DMS79 treated with DMSO at 0.1 percent for 48 hours (cell line): ENCODE measurements around the gene TCF4.

Experiments
- DNase-seq: peaks from one replicate; lab custom pipeline; 2025; lab: John Stamatoyannopoulos, UW

Gene TCF4

DNA sequence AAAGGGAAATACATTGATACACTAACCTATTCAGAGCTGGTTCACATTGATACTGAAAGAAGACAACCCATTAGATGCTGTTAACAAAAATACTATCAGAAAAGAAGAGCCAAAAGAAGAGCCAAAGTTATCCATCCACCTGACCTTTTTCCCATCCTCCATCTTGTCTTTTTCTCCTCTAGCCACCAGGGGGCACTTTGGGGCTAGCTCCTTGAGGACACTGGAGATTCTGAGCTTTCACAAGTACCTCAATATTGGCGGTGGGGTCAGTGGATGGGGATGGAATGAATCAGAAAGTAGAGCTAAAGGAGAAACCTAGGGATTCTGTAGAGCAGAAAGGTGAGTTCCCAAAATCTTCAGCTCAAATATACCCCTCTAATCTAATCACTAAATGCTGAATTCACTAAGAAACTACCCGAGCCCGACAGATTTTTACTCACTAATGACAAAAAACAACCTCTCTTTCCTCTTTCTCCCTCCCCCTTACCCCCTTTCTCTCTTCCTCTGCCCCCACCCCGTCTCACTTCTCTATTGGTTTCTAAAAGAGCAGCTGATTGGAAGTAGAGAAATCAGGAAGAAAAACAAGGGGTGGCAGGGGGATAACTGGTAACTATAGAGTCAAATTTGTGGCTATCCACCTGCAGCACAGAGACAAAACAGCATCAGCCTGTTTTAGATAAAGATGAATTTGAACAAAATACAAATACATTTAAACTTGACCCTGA is 203.3 kb downstream of the TCF4 start:
- DNase-seq = no peak

- DNase-seq = no peak
Observed at GRCh38 chr18:55384115-55384514, 203.9 kb downstream of the TCF4 start.

- DNase-seq = no peak
Observed at GRCh38 chr18:55382277-55382805, 205.7 kb downstream of the TCF4 start.

GRCh38 chr18:55381277-55381676 is 206.7 kb downstream of the TCF4 start:
- DNase-seq = no peak

- no peak for DNase-seq
Observed at GRCh38 chr18:55380589-55380988, 207.4 kb downstream of the TCF4 start.

DNA sequence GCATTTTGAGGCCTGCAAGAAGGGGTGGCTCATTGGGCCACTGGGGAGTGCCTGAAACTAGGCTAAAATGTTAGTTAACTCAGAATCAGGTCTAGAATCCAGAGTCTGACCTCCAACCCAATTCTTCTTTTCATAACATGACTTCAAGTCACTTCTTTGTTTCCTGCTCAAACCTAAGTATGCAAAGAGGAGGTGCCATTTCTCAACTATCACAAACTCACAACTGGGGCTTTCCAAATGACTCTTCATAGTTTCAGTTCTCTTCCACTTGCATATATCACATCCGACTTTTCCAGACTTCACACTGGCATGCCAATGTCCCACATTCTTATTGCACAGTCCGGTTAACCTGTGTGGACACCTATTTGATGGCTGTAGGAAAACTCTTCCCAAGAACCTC is 211.6 kb downstream of the TCF4 start:
- no peak for DNase-seq

- no peak for DNase-seq
Observed at GRCh38 chr18:55375930-55376329, 212.1 kb downstream of the TCF4 start.

DNA sequence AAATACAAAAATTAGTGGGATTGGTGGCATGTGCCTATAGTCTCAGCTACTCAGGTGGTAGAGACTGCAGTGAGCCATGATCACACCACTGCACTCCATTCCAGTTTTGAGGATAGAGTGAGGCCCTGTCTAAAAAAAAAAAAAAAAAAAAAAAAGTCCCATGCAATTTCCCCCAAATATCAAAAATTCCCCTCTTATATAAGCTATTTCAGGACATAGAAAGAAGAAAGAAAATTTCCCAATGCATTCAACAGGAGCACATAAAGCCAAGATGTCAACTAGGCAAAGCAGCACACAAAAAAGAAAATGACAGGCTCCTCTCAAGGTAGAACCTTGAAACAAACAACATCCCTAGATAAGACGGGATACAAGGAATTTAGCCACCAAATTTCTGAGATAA is 213.3 kb downstream of the TCF4 start:
- DNase-seq = no peak

GRCh38 chr18:55372209-55372608 is 215.8 kb downstream of the TCF4 start:
- no peak for DNase-seq

- no peak for DNase-seq
Observed at GRCh38 chr18:55370936-55371335, 217.1 kb downstream of the TCF4 start.

GRCh38 chr18:55369346-55369745 is 218.6 kb downstream of the TCF4 start:
- no peak for DNase-seq

DNA sequence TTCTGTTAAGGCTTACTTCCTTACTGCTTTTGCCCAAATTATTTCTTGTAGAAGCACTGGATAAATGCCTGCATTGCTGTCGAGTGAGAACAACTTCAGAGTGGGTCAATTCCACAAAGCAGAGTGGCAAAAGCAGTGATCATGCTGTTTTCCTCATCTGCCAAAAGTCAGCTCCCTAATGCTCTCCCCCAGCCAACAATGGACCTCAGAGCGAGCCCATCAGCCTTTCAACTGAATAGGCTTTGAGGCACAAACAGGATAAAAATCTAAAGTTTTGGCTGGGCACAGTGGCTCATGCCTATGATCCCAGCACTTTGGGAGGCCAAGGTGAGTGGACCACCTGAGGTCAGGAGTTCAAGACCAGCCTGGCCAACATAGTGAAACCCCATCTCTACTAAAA is 222.7 kb downstream of the TCF4 start:
- no peak for DNase-seq

DNA sequence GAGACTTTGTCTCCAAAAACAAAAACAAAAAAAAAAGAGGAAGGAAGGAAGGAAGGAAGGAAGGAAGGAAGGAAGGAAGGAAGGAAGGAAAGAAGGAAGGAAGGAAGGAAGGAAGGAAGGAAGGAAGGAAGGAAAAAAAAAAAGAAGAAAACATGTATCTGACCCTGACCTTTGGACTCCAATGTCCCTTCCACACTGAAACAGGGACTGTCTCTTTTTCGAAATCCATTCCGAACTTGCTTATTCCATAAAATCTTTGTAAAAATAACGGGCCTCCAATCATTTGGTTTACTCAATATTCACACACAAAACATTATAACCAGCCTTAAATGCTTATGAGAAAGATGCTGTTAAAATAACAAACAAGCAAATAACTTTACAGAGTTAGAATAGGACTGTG is 225.7 kb downstream of the TCF4 start:
- no peak for DNase-seq

DNA sequence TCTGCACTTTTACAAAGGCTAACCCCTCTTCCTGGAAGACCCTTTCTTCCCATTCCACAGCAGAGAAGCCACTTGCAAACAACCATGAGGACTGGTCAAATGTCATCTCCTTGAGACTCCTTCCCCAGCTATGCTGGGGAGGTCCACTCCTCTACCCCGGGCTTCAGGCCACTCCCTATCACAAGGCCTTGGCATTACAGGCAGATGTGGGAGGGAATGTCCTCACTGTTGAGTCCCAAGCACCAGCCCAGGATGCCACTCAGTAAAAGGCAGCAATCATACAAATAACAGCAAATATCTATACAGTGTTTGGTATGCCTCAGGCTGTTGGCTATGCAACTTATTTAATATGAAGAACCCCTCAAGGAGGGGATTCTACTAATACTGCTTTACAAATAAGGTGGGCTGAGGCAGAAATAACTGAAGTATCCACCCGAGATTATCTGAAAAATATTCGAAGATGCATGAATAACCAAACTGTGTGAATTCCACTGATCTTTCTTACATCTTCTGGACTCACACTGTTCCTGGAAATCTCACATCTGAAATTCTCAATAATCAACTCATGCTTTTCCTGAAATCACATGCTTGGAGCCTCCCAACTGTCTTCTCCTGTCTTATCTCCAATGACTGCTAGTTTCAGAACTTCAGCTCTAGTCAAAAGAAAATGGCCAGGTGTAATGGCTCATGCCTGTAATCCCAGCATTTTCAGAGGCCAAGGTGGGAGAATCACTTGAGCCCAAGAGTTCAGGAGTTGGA is 226.3 kb downstream of the TCF4 start:
- DNase-seq = no peak

DNA sequence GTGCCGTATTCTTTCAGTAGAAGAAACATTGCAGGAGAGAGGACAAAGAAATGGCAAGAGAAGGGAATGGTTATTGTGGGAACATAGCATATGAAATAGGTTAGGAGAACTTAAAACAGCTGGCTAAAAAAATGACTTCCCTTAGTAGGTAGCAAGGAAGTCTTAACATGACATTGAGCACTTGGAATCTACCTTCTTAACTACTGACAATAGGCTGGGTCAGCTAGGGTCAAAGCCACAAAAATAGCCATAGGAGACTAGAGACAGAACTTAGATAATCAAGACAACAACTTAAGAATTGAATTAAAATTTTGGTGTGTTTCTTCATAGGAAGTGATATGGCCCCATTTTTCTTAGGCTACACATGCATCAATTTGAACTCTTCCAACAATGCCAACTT is 227.9 kb downstream of the TCF4 start:
- DNase-seq = no peak

DNA sequence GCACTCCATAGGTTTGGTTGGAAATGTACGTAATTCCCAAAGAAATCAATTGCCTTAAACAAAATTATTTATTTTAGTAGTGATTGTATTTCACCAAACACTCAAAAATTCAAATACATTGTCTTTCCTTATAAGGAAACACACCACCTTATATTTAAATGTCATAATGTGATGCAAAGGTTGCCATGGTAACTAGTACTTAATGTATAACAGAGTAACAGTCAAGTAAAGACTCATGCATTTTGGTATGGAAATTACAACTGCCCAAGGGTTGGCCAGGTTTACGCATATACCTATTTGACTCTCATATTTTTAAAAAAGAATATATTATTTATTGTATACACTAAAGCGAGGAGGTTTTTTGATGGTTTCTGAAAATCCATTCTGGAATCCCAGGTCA is 231.2 kb downstream of the TCF4 start:
- no peak for DNase-seq

GRCh38 chr18:55355223-55355622 is 232.8 kb downstream of the TCF4 start:
- no peak for DNase-seq

DNA sequence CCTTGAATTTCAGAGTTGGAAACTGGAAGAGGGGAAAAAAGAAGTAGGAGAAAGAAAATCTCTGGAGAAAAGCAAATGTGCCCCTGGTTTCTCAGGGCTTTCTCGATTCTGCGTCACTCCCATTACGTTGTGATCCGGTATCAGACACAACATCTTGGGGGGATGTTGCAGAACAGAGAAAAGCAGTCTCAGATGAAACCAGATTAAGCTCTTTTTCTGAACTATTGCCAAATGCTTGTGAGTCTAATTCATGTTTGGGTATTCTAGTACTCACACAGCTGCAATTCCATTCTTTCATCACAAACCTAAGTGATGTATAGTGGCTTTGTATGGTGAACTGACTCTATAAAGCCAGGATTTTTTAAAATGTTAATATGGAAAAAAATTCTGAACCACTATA is 233.2 kb downstream of the TCF4 start:
- DNase-seq = no peak

DNA sequence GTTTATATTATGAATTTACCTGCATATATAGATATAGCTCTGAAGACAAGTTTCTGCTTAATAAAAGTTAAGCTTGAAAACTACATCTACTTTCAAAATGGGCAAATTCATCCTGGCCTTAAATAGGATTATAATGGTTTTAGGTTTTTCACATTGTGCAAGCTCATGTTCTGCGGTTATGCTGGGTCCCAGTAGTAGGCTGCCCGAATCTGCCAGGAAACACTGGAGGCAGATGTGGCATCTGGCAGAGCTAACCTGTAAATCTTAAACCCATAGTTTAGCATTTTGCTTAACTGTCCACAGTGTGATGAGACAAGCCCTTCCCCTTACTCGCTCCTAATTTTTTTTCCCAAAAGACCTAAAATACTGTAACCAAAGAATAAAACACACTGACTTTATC is 234.2 kb downstream of the TCF4 start:
- DNase-seq = no peak

- DNase-seq = no peak
Observed at GRCh38 chr18:55353391-55353790, 234.6 kb downstream of the TCF4 start.

- no peak for DNase-seq
Observed at GRCh38 chr18:55351980-55352714, 235.8 kb downstream of the TCF4 start.

- no peak for DNase-seq
Observed at GRCh38 chr18:55351241-55351691, 236.7 kb downstream of the TCF4 start.

DNA sequence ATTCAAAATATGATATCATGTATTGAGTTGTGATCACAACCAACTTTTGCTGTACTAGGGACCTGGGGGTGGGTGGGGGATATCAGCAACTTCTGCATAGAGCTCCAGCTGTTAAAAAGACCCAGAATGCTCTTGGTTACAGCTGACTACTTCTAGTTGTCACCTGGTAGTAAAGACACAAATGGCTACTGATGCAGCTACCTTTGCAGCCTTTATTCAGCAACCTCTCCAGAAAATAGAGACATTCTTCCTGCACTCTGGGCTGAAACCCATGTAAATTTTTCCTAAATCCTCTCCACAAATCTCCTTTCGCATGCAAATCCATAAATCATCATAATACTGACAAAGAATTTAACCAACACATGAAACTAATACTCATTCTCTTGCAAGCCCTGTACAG is 238.3 kb downstream of the TCF4 start:
- no peak for DNase-seq
